DMS53 (cell line): ENCODE data around the gene LIPA.
"Not testable (repeated sequence)": the region's sequence is repeated elsewhere in the genome, so short reads cannot be mapped to it uniquely, and the experiment has no call there.

Source experiments
- DNase-seq: peaks from one replicate; lab custom pipeline; 2025; lab: John Stamatoyannopoulos, UW

The LIPA gene

DNA sequence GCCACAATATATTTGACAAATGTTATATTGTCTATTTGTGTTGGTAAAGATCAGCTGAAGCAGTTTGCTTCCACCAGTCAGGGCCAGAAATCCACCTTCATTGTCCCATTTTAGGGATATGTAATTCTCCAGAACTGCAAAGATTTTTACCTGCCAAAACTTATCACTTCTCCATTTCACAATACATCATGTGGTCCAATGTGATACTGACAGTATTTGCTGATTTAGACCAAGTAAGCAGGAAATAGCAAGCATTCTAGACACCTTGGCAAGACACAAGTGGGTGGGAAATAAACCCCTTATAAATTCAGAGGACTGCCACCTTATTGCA is 18.5 kb upstream of the LIPA start:
- no peak for DNase-seq

DNA sequence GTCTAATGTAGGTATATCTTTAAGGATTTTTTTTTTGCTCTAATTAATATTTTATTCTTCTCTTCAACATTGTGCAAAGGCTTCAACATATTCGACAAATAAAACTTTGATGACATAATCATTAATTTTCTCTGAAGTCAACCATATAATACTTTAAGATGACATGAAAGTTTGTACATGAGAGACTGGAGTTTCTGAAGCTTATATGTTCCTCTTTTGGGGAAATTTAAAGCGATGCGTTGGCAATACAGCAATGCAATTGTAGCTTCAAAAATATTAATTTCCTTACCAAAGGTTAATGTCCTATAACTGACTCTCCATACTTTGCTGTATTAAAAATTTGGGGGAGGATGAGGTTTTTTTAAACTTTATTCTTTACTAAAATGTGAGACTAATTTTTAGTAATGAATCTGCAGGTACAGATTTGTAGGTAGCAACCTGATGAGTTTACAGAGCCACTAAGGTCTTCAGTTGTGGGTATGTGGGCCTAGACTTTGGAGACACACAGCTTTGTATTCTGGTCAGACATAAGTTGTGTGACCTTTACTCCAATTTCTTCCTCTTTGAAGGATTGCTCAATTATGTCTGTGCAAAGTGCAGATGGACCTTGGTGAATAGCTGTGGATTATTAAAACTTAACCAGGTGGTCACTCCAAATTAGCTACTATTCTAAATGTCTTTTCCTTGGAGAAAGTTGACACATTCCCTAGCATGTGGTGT is 18.0 kb upstream of the LIPA start:
- no peak for DNase-seq

DNA sequence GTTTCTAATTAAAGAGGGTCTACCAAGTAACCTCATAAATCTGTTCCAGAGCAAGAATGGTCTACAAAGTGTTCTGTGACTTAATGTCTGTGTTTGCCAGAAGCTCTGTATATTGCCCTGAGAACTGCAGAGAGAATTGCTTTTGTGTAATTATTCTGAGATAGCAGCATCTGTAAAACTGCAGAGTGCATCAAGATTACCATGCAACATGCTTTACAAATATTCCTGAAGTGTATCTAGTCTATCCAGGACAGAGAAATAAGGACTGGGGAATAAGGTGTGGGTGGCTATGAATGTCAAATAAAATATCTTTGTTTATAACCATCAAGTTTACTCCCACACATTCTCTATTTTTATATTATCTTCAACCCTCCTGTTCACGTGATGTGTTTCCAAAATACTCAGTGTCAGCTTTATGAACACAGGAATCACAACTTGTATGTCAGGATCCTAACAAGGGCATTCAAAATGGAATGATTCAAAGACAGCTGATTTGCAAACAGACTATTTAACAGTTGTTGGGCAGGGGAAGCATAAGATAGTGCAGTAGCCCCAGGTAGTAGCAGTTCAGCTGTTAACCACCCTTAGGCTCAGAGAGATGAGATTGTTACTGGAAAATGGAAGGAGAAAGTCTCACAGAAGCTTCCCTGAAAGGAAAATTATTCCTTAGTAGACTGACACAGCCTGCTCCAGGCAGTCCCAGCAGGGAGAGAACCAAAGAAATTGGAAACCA is 15.3 kb upstream of the LIPA start:
- no peak for DNase-seq

DNA sequence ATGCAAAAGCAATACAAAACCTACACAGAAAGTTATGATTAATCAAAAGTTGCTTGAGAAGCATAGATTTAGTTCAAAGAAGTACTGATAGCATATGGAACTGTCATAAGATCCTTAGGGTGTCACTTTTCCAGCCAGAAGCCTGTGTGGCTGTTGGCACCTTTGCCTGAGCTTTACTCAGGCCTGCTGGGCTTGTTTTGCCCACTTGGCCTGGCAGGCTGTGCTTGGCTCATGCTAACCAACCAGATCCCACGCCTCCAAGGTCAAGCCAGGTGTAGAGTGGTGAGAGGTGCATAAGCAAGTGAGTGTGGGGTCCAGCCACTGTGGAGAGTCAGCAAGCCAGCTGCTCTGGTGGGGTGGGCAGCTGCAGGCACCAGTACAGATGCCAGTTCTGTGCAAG is 12.0 kb upstream of the LIPA start:
- no peak for DNase-seq

DNA sequence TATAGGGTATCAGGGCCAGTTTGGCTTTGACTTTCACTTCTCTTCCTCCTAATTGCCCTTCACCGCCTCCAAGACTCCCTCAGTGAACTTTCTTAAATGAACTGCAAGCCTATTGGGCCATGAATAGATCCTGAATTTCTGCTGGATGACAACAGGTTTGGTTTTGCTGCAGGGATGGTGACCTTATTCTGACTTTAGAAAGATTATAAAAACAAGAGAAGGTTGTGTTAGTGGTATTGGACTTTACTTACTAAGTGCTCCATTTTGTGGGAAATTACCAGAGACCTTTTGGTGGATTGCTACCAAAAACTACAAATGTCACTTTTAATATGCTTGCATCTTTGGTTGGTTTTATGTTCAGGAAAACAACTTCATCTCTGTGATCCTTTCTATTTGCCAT is 11.5 kb upstream of the LIPA start:
- no peak for DNase-seq

DNA sequence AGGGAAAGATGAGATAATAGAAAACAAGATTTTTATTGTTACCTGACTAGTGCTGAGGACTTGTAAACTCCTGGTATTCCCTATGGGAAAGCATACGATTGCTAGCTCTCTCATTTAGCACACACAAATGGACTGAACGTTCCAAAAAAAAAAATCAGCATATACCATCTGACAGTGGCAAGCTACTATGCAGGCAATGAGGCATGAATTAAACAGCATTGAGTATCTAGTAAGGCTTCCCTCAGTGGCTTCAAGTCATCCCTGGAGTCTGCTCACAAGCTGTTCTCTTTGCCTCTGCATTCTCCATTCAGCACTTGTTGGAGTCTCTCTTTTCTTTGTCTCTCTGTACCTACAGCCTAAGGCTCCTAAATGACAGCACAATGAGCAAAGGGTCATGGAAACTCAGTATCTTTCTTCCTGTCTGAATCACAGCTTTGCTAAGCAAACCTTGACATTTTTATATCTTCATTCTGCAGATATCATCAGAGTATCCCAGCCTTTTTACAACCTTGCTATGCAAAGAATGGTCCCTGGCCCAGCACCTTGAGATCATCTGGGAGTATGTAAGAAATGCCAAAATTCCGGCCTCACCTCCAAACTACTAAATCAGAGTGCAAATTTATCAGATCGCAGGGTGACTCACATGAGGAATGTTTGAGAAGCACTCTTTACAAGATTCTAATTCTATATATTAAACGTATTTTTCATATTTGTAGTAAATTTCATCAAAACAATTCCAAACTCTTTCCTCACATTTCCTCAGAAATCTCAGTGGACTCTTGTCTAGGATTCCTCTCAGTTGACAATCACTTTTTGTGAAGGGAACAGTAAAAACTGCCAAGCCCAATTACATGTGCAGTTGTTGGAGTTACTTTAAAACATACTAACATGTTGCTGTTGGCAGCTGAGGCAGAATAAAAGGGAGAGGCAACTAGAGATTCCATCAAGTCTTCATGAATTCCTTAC is 10.8 kb upstream of the LIPA start:
- DNase-seq, result no peak

DNA sequence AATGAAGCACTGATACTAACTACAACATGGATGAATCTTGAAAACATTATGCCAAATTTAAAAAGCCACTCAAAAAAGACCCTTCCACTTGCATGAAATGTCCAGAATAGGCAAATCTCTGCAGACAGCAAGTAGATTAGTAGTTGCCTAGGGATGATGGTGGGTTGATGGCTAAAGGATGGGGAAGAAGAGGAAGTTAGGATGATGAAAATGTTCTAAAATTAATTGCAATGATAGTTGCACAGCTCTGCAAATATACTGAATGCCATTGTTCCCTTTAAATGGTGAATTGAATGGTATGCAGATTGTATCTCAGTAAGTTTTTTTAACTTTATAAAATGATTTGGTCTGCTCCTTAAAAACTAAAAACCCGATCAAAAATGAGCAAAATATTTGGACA is 7.3 kb upstream of the LIPA start:
- no peak for DNase-seq

DNA sequence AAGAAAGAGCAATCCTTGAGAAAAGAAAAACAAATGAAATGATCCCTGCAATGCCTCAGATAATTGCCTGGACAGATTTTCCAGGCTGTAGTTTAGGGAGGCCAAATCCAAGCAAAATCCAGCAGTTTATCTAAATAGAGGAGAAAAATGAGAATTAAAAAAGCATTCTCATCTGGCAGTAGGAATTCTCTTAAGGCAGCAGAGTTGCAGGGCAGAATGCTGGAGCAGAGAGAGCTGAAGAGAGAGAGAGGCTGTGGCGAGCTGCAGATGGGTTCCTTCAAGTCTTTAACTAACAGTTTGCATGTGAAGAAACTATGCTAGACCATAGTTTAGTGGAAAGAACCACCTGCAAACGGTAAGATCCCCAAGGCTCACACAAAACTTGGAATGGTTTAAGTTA is 6.0 kb upstream of the LIPA start:
- no peak for DNase-seq

DNA sequence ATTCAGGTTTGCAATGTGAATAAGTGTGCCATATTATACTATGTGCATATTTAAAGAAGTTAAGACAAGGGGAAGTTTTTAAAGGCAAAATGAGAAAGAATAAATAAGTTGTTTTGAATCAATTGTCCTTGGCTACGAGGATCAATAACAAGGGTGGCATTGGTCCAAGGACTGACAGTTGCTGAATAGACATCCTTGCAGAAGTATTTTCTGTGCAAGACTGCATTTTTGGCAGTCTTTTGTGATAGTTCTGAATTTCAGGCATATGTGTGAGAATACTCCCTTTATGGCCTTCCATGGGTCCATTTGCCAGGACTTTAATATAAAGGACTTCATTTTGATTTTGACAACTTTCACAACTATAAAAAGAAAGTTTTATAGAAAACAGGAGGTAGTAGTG is 5.4 kb upstream of the LIPA start:
- no peak for DNase-seq

DNA sequence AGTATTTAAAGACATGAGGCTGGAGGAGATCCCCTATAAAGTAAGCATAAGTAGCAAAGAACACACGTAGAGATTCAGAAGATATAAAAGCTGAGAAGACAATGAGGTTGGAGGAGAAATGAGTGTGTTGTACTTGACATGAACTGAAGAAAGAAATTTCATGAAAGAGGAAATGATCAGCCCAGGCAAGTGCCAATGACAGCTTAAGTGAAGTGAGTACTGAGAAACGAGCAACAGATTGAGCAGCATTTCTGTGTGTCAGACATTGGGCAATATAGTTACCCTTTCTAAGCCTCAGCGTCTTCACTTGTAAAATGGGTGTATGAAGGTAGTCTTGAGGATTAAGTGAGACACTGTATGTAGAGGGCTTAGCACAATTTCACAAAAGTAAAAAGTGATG is 4.8 kb upstream of the LIPA start:
- no peak for DNase-seq

DNA sequence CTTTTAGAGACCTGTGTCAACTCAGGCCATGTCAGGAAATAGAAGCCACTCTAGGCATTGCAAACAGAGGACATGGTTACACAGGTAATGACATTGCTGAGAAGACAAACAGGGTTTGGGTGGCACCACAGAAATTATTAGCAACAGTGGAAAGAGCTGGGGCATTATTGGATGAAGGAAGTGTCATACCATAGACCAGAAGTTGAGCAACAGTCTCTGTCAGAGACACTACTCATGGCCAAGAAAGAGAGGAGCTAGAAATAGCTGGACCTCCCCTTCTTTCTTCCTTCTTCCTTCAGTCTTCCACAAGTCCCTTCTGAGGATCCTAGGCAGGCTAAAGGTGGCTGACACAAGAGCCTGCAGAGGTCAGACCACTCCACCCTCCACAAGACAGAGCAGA is 4.2 kb upstream of the LIPA start:
- DNase-seq, result no peak

DNA sequence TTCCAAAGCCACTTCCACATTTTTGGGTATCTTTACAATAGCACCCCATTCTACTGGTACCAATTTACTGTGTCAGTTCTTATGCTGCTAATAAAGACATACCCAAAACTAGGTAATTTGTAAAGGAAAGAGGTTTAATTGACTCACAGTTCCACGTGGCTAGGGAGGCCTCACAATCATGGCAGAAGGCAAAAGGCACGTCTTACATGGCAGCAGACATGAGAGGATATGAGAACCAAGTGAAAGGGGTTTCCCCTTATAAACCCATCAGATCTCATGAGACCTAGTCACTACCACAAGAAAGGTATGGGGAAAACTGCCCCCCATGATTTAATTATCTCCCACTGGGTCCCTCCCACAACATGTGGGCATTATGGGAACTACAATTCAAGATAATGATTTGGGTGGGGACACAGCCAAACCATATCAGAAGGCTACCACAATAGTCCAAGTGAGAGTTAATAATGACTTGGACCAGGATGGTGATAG is 3.6 kb upstream of the LIPA start:
- DNase-seq, result not testable (repeated sequence)

DNA sequence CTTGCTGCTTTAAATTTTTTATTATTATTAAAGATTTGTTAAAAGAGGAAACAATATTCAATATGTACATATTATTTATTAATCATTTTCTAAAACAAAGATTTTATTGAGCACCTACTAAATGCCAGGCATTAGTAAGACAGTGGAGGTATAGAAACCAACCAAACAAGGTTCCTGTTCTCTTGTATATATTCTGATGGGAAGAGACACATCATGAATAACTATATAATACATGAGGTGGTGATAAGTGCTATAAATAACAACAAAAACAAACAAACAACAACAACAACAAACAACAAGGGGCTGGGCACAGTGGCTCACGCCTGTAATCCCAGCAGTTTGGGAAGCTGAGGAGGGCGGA is 630 bp upstream of the LIPA start:
- no peak for DNase-seq

DNA sequence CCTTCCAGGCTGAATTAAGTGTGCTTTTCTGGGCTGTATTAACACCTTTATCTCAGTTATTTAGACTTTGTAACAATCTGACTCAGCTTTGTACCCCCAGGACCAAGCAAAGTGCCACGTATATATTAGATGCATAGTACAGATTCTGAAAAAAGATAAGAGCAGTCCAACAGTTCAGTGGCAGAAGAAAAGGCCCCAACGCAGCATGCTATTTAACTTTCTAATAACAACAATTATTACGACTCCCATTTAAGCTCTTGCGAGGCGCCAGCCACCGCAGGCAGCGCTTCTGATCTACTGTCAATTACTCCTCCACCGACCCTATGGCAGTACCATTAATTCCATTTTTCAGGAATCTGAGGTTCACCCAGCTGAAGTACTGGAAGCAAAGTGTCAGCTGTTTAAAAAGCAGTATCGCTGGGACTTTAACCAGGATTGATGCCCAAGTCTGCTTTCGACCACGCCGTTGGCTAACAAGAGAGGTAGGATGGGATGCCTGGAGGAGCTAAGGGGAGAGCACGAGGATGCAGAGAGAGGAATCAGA is 638 bp downstream of the LIPA start:
- DNase-seq, result peak; percentile 58

DNA sequence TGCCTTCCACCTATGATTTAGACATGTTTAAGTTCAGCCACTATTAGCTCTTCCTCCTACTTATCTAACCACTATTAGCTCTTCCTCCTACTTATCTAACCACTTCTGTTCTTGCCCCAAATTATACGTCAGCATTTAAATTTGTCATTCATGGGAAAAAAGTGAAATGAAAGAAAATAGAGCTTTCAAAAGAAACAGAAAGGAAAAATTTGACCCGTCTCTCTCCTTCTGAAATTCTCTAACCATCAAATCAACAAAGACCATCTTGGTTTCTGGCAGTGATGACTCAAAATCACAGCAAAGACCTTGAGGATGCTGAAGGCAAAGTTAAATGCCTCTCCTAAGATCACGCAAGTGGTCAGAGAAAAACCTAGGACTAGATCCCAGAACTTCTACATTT is 2.6 kb downstream of the LIPA start:
- DNase-seq, result no peak

DNA sequence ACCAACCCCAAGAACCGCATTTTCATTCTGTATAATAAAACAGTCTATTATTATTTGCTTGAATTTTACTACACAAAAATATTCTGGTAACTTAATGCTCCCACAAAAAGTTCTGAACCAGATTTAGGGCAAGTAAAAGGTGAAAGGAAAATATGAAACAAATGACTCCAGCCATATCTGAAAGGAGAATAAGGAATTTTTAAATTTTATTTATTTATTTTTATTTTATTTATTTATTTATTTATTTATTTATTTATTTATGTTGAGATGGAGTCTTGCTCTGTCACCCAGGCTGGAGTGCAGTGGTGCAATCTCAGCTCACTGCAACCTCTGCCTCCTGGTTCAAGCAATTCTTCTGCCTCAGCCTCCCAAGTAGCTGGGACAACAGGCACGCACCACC is 4.0 kb downstream of the LIPA start:
- DNase-seq, result not testable (repeated sequence)

DNA sequence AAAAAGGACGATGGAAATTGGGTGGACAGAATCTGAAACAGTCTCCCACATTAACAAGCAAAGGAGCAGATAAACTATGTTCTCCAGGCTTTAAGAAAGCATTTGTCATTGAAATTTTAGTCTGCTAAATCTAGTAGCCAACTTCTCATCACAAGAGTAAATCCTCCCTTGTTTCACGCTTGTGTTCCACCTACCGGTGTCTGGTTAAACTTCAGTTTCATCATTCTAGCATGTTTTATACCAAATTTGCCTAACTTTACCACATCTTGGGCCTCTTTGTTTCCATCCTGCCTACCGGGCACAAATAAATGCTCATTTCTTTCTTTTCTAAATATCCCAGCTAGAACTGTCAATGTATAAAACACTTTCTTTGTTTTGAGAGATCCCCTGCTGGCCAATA is 5.8 kb downstream of the LIPA start:
- no peak for DNase-seq

DNA sequence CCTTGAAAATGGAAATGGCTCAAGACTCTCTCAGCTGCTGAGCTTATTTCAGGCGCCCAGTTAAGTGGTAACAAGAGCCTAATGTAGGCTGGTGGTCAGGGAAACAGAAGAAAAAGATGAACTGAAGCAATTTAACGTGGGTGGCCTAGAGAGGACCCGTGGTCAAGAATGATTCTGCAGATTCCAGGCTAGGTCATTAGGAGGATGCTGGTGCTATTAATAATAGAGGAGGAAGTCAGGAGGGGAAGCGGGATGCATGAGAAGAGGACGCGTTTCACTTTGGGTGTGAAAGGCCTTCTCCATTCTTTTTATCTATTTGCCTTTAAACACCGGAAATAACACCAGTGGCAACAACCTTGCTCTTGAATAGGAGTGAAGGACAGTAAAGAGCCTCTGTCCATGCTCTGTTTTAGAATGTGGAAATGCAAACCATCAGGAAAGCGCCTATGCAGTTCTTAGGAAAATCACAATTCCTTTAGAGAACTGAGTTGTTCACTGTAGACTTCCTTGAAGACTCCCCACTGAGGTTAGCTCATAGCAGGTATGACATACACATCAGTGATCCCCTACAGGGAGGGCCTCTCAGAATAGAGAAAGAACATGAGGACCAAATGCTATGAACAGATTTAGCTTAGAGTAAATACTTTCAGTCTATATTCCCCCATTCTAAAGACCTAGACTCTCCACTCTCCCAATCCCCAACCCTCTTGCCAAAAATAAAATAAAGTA is 8.6 kb downstream of the LIPA start:
- DNase-seq, result no peak

DNA sequence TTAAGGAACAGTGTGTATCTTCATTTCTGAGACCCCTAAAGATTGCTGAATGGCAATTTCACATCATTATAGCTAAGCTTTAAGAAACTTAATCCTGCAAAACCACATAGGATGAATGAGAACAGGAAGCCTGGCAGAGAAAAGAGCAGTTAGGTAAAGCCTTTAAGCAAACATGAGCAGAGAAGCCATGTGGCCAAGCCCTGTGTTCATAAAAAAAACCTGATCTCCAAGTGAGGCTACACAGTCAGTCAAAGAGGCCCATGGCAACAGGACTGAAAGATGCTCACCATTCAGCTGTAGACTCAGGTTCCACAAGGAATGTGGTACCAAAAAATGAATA is 9.3 kb downstream of the LIPA start:
- peak; percentile 78 for DNase-seq

DNA sequence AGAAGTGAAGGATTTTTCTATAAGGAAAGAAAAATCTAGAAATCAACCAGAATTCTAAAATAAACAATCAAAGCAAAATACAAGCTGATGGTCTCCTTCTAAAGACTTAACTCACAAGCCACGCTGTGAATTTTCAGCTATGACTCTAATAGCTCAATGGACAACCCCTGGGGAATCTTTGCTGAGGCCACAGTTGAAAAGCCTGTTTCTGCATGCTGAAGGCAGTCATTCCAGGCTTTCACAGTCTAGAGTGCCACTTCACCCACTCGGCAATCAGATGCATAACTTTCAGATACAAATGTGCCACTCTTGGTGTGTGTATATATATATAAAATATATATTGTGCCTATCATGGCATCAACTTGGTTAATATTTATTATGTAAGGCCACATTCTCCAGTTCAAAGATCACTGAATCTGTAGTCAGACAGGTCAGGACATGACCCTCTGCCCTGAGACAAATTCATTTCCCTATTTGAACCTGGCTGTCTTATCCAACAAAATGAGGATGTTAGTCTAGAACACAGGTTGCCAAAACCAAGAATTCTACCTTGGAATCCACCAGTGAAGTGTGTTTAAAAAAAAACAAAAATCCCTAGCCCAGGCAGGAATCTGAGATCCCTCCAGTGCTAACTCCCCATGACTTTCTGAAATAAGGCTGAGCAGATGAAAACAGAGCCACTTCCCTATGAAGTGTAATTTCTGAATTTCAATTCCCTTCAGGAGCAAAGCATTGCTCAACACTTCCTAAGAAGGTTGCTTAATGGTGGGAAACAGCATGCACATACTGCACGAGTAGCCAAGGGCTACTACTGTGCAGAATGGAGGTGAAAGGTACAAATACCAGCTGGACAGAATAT is 9.9 kb downstream of the LIPA start:
- DNase-seq, result no peak

DNA sequence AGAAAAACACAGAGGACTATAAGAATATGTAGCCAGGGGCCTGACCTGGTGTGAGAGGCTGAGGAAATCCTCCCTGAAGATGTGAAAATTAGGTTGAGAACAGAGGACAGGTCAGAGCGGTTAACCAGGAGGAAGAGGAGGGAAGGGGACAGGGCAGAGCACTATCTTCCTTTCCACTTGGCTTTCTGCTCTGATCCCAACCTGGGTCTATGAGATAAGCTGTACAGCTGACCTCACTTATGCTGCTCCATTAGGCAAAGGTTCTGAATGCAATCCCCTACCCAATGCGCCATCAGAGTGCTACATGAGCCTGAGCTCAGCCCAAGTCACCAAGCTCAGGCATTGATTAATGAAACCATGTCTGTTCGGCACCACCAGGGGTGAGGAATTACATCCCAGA is 10.5 kb downstream of the LIPA start:
- DNase-seq, result no peak
